Endodermal cell (in vitro differentiated cells): ENCODE data around the gene PRKCI. TPM values are rescaled to one million over a fixed set of nuclear protein-coding genes. Genes with fewer than 3 reads are reported as not detected.
A peak's percentile ranks its signal among the peaks of the same experiment; 100 is the strongest.

Experiments used
- DNase-seq: peaks from one replicate; pipeline ENCODE4 v3.0.0-alpha.2; 2017
- H3K27ac ChIP-seq: 2 replicates; pipeline ENCODE4 v1.5.1; 2013; ENCODE audit warnings: mild to moderate bottlenecking, low read depth, low read length, moderate library complexity
- H3K27me3 ChIP-seq: 2 replicates; pipeline ENCODE4 v1.6.1; 2013; ENCODE audit warnings: mild to moderate bottlenecking, low read length, moderate library complexity; ENCODE audit not compliant: insufficient read depth, control insufficient read depth, poor library complexity, severe bottlenecking
- H3K36me3 ChIP-seq: 2 replicates; pipeline ENCODE4 v1.7.0; 2013; ENCODE audit warnings: mild to moderate bottlenecking, low read length, moderate library complexity; ENCODE audit not compliant: control insufficient read depth, insufficient read depth
- H3K4me1 ChIP-seq: one replicate; pipeline ENCODE4 v1.7.0; 2013; ENCODE audit warnings: low read length; ENCODE audit not compliant: control insufficient read depth, insufficient read depth
- H3K4me3 ChIP-seq: 2 replicates; pipeline ENCODE4 v1.5.1; 2013; ENCODE audit warnings: mild to moderate bottlenecking, low read length, moderate library complexity
- H3K9ac ChIP-seq: 2 replicates; pipeline ENCODE4 v1.6.1; 2013; ENCODE audit warnings: mild to moderate bottlenecking, low read length, moderate library complexity; ENCODE audit not compliant: poor library complexity, severe bottlenecking; ENCODE audit errors: extremely low read depth
- H3K9me3 ChIP-seq: 2 replicates; pipeline ENCODE4 v1.6.1; 2013; ENCODE audit warnings: mild to moderate bottlenecking, low read length, moderate library complexity; ENCODE audit not compliant: control insufficient read depth
- H3K27ac Mint-ChIP-seq: 2 replicates; pipeline ENCODE4 v1.8.0; 2020; ENCODE audit warnings: mixed read lengths
- H3K27me3 Mint-ChIP-seq: 2 replicates; pipeline ENCODE4 v1.8.0; 2021; ENCODE audit warnings: mild to moderate bottlenecking, mixed read lengths; ENCODE audit not compliant: insufficient read depth
- H3K36me3 Mint-ChIP-seq: 2 replicates; pipeline ENCODE4 v1.8.0; 2020; ENCODE audit warnings: low read depth, mixed read lengths
- H3K4me1 Mint-ChIP-seq: 2 replicates; pipeline ENCODE4 v1.8.0; 2020; ENCODE audit warnings: mixed read lengths
- H3K4me3 Mint-ChIP-seq: 2 replicates; pipeline ENCODE4 v1.8.0; 2020; ENCODE audit warnings: mild to moderate bottlenecking, moderate library complexity, mixed read lengths
- H3K9me3 Mint-ChIP-seq: 2 replicates; pipeline ENCODE4 v1.8.0; 2020; ENCODE audit warnings: mild to moderate bottlenecking, mixed read lengths
- CTCF ChIP-seq: fragments of 200-600 bp; sonication (generic); conservative IDR thresholded peaks from 2 replicates; pipeline ENCODE4 v1.5.0; 2021; ENCODE audit warnings: antibody characterized with exemption, mild to moderate bottlenecking
- WGBS, 2 experiments: methylation state at CpG; one replicate each; pipeline versions ENCODE4 v1.1.5 to v1.1.7; 2013; ENCODE audit warnings: missing lambda C conversion rate in 2 of 2, mixed read lengths in 1 of 2; ENCODE audit not compliant: insufficient coverage in 1 of 2, insufficient read length in 1 of 2; 5-methylcytosine and 5-hydroxymethylcytosine counted together
- total RNA-seq, 2 donors: library from RNA; stranded (reverse); fragmentation: NEBNext Ultra II Directional in 1 of 2; extraction: Animal tissue kit (Norgen Biotek cat#: 25700) in 1 of 2; gene quantifications; 2 replicates in 1 of 2; 3 replicates in 1 of 2; pipeline ENCODE4 v1.2.1, GENCODE V29; 2021

The PRKCI gene
- total RNA-seq, 2 donors from 2014 or later: 81.9 to 103 TPM

GRCh38 chr3:170256597-170256996 is 34.4 kb downstream of the PRKCI start:
- Mint-ChIP-seq H3K36me3 (peaks cover 66% of the 10 kb centered on the region), H3K4me1 (no peaks in the 10 kb centered on the region), H3K27me3 (no peaks in the 10 kb centered on the region), H3K4me3 (no peak overlapping the region), H3K27ac (no peak overlapping the region), H3K9me3 (peaks cover 16% of the 10 kb centered on the region)
- Histone ChIP-seq H3K4me3 (no peak overlapping the region), H3K4me1 (no peaks in the 10 kb centered on the region), H3K36me3 (peaks cover 35% of the 10 kb centered on the region), H3K27me3 (no peaks in the 10 kb centered on the region), H3K9me3 (peaks cover 21% of the 10 kb centered on the region), H3K9ac (no peak overlapping the region), H3K27ac (no peak overlapping the region)
- 89% methylated on average over 3 of the region's 3 CpGs; no CpG with 5 or more reads in 1 of the 2 experiments for WGBS, 2 experiments
- DNase-seq: no peak
- TF ChIP-seq CTCF: no peak

DNA sequence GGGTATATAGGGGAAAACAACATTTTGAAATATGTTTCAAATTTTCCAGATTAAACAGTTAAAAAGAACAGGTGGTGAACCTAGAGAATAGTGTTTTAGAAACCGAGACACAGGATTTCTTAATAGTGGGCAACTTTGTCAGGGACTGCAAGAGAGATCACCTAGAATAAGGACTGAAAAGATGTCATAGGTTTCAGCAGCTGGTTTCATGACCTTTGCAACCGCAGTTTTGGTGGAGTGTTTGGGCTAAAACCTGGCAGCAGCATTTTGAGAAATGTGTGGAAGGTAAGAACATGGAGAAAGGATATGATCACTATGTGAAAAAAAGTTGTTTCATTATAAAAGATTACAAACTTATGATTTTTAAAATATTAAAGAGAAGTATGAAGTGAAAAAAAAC is 34.9 kb downstream of the PRKCI start:
- H3K27me3 Mint-ChIP-seq: no peaks in the 10 kb centered on the region
- no peaks in the 10 kb centered on the region for H3K4me1 Mint-ChIP-seq
- H3K9me3 Mint-ChIP-seq: peaks cover 14% of the 10 kb centered on the region
- peaks cover 21% of the 10 kb centered on the region for H3K9me3 ChIP-seq
- H3K4me1 ChIP-seq: no peaks in the 10 kb centered on the region
- peaks cover 67% of the 10 kb centered on the region for H3K36me3 Mint-ChIP-seq
- peaks cover 40% of the 10 kb centered on the region for H3K36me3 ChIP-seq
- H3K27ac ChIP-seq: no peak overlapping the region
- no peak overlapping the region for H3K9ac ChIP-seq
- no peak for DNase-seq
- H3K27ac Mint-ChIP-seq: no peak overlapping the region
- H3K4me3 Mint-ChIP-seq: no peak overlapping the region
- no peak overlapping the region for H3K4me3 ChIP-seq
- H3K27me3 ChIP-seq: no peaks in the 10 kb centered on the region
- 94 to 95% methylated on average over 2 of the region's 2 CpGs for whole genome bisulfite sequencing, 2 experiments
- no peak for TF ChIP-seq CTCF

- no peak overlapping the region for H3K27ac ChIP-seq
- H3K4me3 ChIP-seq: no peak overlapping the region
- H3K4me1 ChIP-seq: no peaks in the 10 kb centered on the region
- Mint-ChIP-seq H3K4me1 (no peaks in the 10 kb centered on the region), H3K9me3 (peaks cover 14% of the 10 kb centered on the region), H3K36me3 (peaks cover 61% of the 10 kb centered on the region), H3K27me3 (no peaks in the 10 kb centered on the region), H3K27ac (peak overlapping the region; percentile 68), H3K4me3 (no peak overlapping the region)
- no peak overlapping the region for H3K9ac ChIP-seq
- H3K9me3 ChIP-seq: peaks cover 21% of the 10 kb centered on the region
- DNase-seq: no peak
- H3K27me3 ChIP-seq: no peaks in the 10 kb centered on the region
- 82 to 93% methylated on average over 3 of the region's 3 CpGs for WGBS, 2 experiments
- TF ChIP-seq CTCF: no peak
- H3K36me3 ChIP-seq: peaks cover 47% of the 10 kb centered on the region
Observed at GRCh38 chr3:170258105-170258487, 35.9 kb downstream of the PRKCI start.
